Adrenal gland (tissue), 12 donors: Measurements from ENCODE around the gene DUSP8. TPM values are rescaled to one million over a fixed set of nuclear protein-coding genes. Genes with fewer than 3 reads are reported as not detected.

Experiments
- DNase-seq, 7 donors: peaks; one replicate each; pipeline ENCODE4 v3.0.0-alpha.2; 2019 to 2020
- H3K27ac ChIP-seq, 5 donors: fragments of 200-600 bp; sonication (generic) in 4 of 5; 1 replicate in 3 of 5; 2 replicates in 2 of 5; pipeline versions ENCODE4 v1.5.1 to v1.8.0; 2016 to 2020; ENCODE audit warnings: mild to moderate bottlenecking in 1 of 5
- H3K27me3 ChIP-seq: fragments of 200-600 bp; 2 replicates; pipeline ENCODE4 v1.8.0; 2021
- H3K36me3 ChIP-seq, 2 donors: fragments of 200-600 bp; replicated peaks in 1 of 2; 1 replicate in 1 of 2; 2 replicates in 1 of 2; pipeline versions ENCODE4 v1.5.1 to v1.8.0; 2018 to 2022
- H3K4me1 ChIP-seq, 2 donors: fragments of 200-600 bp; replicated peaks in 1 of 2; 1 replicate in 1 of 2; 2 replicates in 1 of 2; pipeline versions ENCODE4 v1.5.1 to v1.8.0; 2018 to 2021
- H3K4me3 ChIP-seq, 4 donors: fragments of 200-600 bp; sonication (generic) in 3 of 4; one replicate each; pipeline ENCODE4 v1.5.1; 2016 to 2018
- H3K9me3 ChIP-seq, 3 donors: fragments of 200-600 bp; sonication (generic) in 1 of 3; replicated peaks in 1 of 3; 1 replicate in 2 of 3; 2 replicates in 1 of 3; pipeline versions ENCODE4 v1.5.1 to v1.8.0; 2016 to 2021
- CTCF ChIP-seq, 6 experiments: fragments of 450-650 bp in 4 of 6; fragments of 200-600 bp in 2 of 6; sonication (generic) in 1 of 6; IDR thresholded peaks; 1 replicate in 5 of 6; 2 replicates in 1 of 6; pipeline versions ENCODE4 v1.5.1 to v1.8.0; 2016 to 2021; ENCODE audit warnings: antibody characterized with exemption in 6 of 6, mild to moderate bottlenecking in 2 of 6, moderate library complexity in 1 of 6
- POLR2A ChIP-seq, 2 donors: fragments of 450-650 bp; IDR thresholded peaks; one replicate each; pipeline ENCODE4 v1.6.1; 2017; ENCODE audit warnings: antibody characterized with exemption in 2 of 2, mild to moderate bottlenecking in 2 of 2, moderate library complexity in 1 of 2
- WGBS, 4 donors: extraction: QIAGEN DNeasy Blood & Tissue Kit in 2 of 4; methylation state at CpG; one replicate each; pipeline versions ENCODE4 v1.1.5 to v1.1.7; 2013 to 2017; 5-methylcytosine and 5-hydroxymethylcytosine counted together
- intact Hi-C, 2 donors: fragments of 100-400 bp; cut with DNase I; formaldehyde crosslinking; loops; one replicate each; pipeline versions ENCODE4 v1.14.1 to v1.15.0; 2022 to 2023
- polyA plus RNA-seq, 3 donors: library from polyadenylated mRNA; stranded (reverse); fragments of 200-250 nt in 2 of 3; fragments of 350-450 nt in 1 of 3; fragmentation: Illumina TruSeq in 1 of 3; extraction: RNeasy Lipid Tissue Mini Kit (QIAGEN cat#74804) in 1 of 3; gene quantifications; one replicate each; pipeline ENCODE4 v1.2.3, GENCODE V29; 2013 to 2014
- total RNA-seq, 9 donors: library from RNA; depleted of rRNA in 4 of 9; stranded (reverse); fragments of >200 nt in 4 of 9; fragments of 120-200 nt in 1 of 9; fragmentation: NEBNext Ultra II Directional in 1 of 9; extraction: Animal tissue kit (Norgen Biotek cat#: 25700) in 1 of 9; gene quantifications; one replicate each; pipeline versions ENCODE4 v1.1.0 to v1.2.4, GENCODE V29; 2013 to 2023
- donor health status: healthy with polysubstance abuse.
- donor health status: Bipolar disorder and iron deficiency.
- donor health status: DM: yes; HTN: yes; CAD: no.
- donor health status: DM: no; HTN: no; CAD: no.
- donor health status: DM: no; HTN: no; CAD: no.
- donor health status: DM: yes; HTN: yes; CAD: no.

DUSP8 gene
- total and polyA plus RNA-seq, 12 donors: 0.22 to 6.3 (median 2.0) TPM

GRCh38 chr11:1531449-1532013 lies 40.5 kb downstream of the DUSP8 start:
- peak overlapping the region in 4 of 5 donors; percentile 60 to 86 (median 74) for H3K27ac ChIP-seq
- intact Hi-C loops: no loop called here
- TF ChIP-seq POLR2A (IDR thresholded peaks at IDR 0.05): no peak
- peak in 4 of 6 experiments; percentile 11 to 27 (median 18) for TF ChIP-seq CTCF (IDR thresholded peaks at IDR 0.05)
- WGBS, 4 donors: 51 to 55% (median 53%) methylated on average over 11 to 12 of the region's 12 CpGs
- H3K9me3 ChIP-seq: no peaks in the 10 kb centered on the region
- no peaks in the 10 kb centered on the region for H3K27me3 ChIP-seq
- no peak overlapping the region for H3K4me3 ChIP-seq
- no peaks in the 10 kb centered on the region for H3K36me3 ChIP-seq
- DNase-seq: peak in 6 of 7 donors; percentile 50 to 87 (median 72)
- peaks cover 12 to 45% of the 10 kb centered on the region in 2 donors for H3K4me1 ChIP-seq

GRCh38 chr11:1530686-1531448 lies 41.2 kb downstream of the DUSP8 start:
- H3K27me3 ChIP-seq: no peaks in the 10 kb centered on the region
- intact Hi-C loops: no loop called here
- no peaks in the 10 kb centered on the region for H3K36me3 ChIP-seq
- no peak for TF ChIP-seq POLR2A (IDR thresholded peaks at IDR 0.05)
- TF ChIP-seq CTCF (IDR thresholded peaks at IDR 0.05): no peak
- no peak for DNase-seq
- H3K27ac ChIP-seq: peak overlapping the region in 4 of 5 donors; percentile 60 to 86 (median 74)
- H3K4me1 ChIP-seq: peaks cover 12 to 42% of the 10 kb centered on the region in 2 donors
- H3K9me3 ChIP-seq: no peaks in the 10 kb centered on the region
- 83 to 85% (median 83%) methylated on average over 8 to 19 of the region's 19 CpGs for WGBS, 4 donors
- H3K4me3 ChIP-seq: no peak overlapping the region

- Histone ChIP-seq H3K4me1 (peaks cover 12 to 32% of the 10 kb centered on the region in 2 donors), H3K36me3 (no peaks in the 10 kb centered on the region), H3K9me3 (no peaks in the 10 kb centered on the region), H3K27me3 (no peaks in the 10 kb centered on the region), H3K27ac (no peak overlapping the region), H3K4me3 (no peak overlapping the region)
- TF ChIP-seq CTCF (IDR thresholded peaks at IDR 0.05) (no peak), POLR2A (IDR thresholded peaks at IDR 0.05) (no peak)
- intact Hi-C loops: loop anchor here in 1 of 2 donors (10.0 kb wide), 1 partner anchor 125 kb away; no protein-coding TSS in a partner anchor
- DNase-seq: no peak
- 78 to 89% (median 86%) methylated on average over 3 to 5 of the region's 5 CpGs for WGBS, 4 donors
These were observed 42.3 kb downstream of the DUSP8 start for GRCh38 chr11:1529774-1530173.

- peaks cover 12 to 30% of the 10 kb centered on the region in 2 donors for H3K4me1 ChIP-seq
- intact Hi-C loops: loop anchor here in 1 of 2 donors (10.0 kb wide), 1 partner anchor 124 kb away; no protein-coding TSS in a partner anchor
- no peaks in the 10 kb centered on the region for H3K27me3 ChIP-seq
These were observed 42.8 kb downstream of the DUSP8 start for GRCh38 chr11:1529286-1529685.

More at GRCh38 chr11:1529286-1529685, 42.8 kb downstream of the DUSP8 start:
- Histone ChIP-seq H3K36me3 (no peaks in the 10 kb centered on the region), H3K4me3 (no peak overlapping the region), H3K27ac (no peak overlapping the region), H3K9me3 (no peaks in the 10 kb centered on the region)
- DNase-seq: no peak
- 92 to 96% (median 95%) methylated on average over 4 to 17 of the region's 17 CpGs for WGBS, 4 donors
- TF ChIP-seq CTCF (IDR thresholded peaks at IDR 0.05) (no peak), POLR2A (IDR thresholded peaks at IDR 0.05) (no peak)
